Measurements from ENCODE around the gene SCARF2.

SCARF2 gene

GRCh38 chr22:20440637-20441591 lies 3.3 kb upstream of the SCARF2 start:
- ChIA-PET POLR2A (no interaction called here), CTCF (interaction anchor here (1.1 to 1.3 kb wide), 2 partner anchors 16 to 23 kb away, joined by 4 read pairs; no protein-coding TSS in a partner anchor)

GRCh38 chr22:20439928-20440575 lies 2.4 kb upstream of the SCARF2 start:
- DNase-seq (ENCODE audit: extremely low spot score), result no peak
- ChIA-PET POLR2A (no interaction called here), CTCF (interaction anchor here (0.8 to 1.3 kb wide), 2 partner anchors 11 to 16 kb away, joined by 3 to 4 read pairs; no protein-coding TSS in a partner anchor)
- TF ChIP-seq PKNOX1 (IDR thresholded peaks at IDR 0.05), result no peak
- no peak for TF ChIP-seq L3MBTL2 (conservative IDR thresholded peaks at IDR 0.05)
- TF ChIP-seq HDGF (IDR thresholded peaks at IDR 0.05; ENCODE audit: borderline replicate concordance), result no peak
- TF ChIP-seq ELF4 (IDR thresholded peaks at IDR 0.05), result no peak
- no peak for TF ChIP-seq LEF1 (IDR thresholded peaks at IDR 0.05; ENCODE audit: borderline replicate concordance)
- TF ChIP-seq SUZ12 (IDR thresholded peaks at IDR 0.05), result no peak
- TF ChIP-seq CTBP1 (IDR thresholded peaks at IDR 0.05; ENCODE audit: borderline replicate concordance), result no peak
- no peak for TF ChIP-seq SP1 (IDR thresholded peaks at IDR 0.05)
- TF ChIP-seq FOXK2 (IDR thresholded peaks at IDR 0.05), result no peak
- no peak for TF ChIP-seq FOXA1 (IDR thresholded peaks at IDR 0.05)
- no peak for TF ChIP-seq ARNT (IDR thresholded peaks at IDR 0.05)
- no peak for TF ChIP-seq NFRKB (IDR thresholded peaks at IDR 0.05)
- no peak for TF ChIP-seq FOXM1 (IDR thresholded peaks at IDR 0.05; ENCODE audit: borderline replicate concordance)
- TF ChIP-seq TARDBP (IDR thresholded peaks at IDR 0.05), result no peak
- TF ChIP-seq ZNF384 (IDR thresholded peaks at IDR 0.05), result no peak
- TF ChIP-seq BHLHE40 (IDR thresholded peaks at IDR 0.05; ENCODE audit: borderline replicate concordance), result no peak

More at GRCh38 chr22:20440637-20441591, 3.3 kb upstream of the SCARF2 start:
- DNase-seq (ENCODE audit: extremely low spot score), result no peak
- TF ChIP-seq FOXK2 (IDR thresholded peaks at IDR 0.05), result no peak
- no peak for TF ChIP-seq FOXA1 (IDR thresholded peaks at IDR 0.05)
- TF ChIP-seq ELF4 (IDR thresholded peaks at IDR 0.05), result no peak
- no peak for TF ChIP-seq NFRKB (IDR thresholded peaks at IDR 0.05)
- TF ChIP-seq FOXM1 (IDR thresholded peaks at IDR 0.05; ENCODE audit: borderline replicate concordance), result no peak
- TF ChIP-seq ARNT (IDR thresholded peaks at IDR 0.05), result no peak
- no peak for TF ChIP-seq LEF1 (IDR thresholded peaks at IDR 0.05; ENCODE audit: borderline replicate concordance)
- TF ChIP-seq ZNF384 (IDR thresholded peaks at IDR 0.05), result no peak
- TF ChIP-seq PKNOX1 (IDR thresholded peaks at IDR 0.05), result no peak

GRCh38 chr22:20439556-20439927 lies 1.9 kb upstream of the SCARF2 start:
- ChIA-PET POLR2A (interaction anchor here (1.2 kb wide), 1 partner anchor 23 kb away, joined by 5 read pairs; no protein-coding TSS in a partner anchor), CTCF (interaction anchor here (0.8 kb wide), 1 partner anchor 11 kb away, joined by 3 read pairs; no protein-coding TSS in a partner anchor)
- no peak for DNase-seq (ENCODE audit: extremely low spot score)
- TF ChIP-seq ARNT (IDR thresholded peaks at IDR 0.05), result no peak
- TF ChIP-seq ELF4 (IDR thresholded peaks at IDR 0.05), result no peak
- TF ChIP-seq L3MBTL2 (conservative IDR thresholded peaks at IDR 0.05), result no peak
- TF ChIP-seq ZNF384 (IDR thresholded peaks at IDR 0.05), result no peak

GRCh38 chr22:20438678-20439492 lies 1.3 kb upstream of the SCARF2 start:
- CTCF ChIA-PET, result interaction anchor here (0.7 kb wide), 1 partner anchor 20 kb away, joined by 14 read pairs; no protein-coding TSS in a partner anchor
- TF ChIP-seq HDGF (IDR thresholded peaks at IDR 0.05; ENCODE audit: borderline replicate concordance) (no peak), ZNF384 (IDR thresholded peaks at IDR 0.05) (no peak), FOXA1 (IDR thresholded peaks at IDR 0.05) (no peak), FOXK2 (IDR thresholded peaks at IDR 0.05) (no peak), FOXM1 (IDR thresholded peaks at IDR 0.05; ENCODE audit: borderline replicate concordance) (no peak), PKNOX1 (IDR thresholded peaks at IDR 0.05) (no peak), LEF1 (IDR thresholded peaks at IDR 0.05; ENCODE audit: borderline replicate concordance) (no peak), SUZ12 (IDR thresholded peaks at IDR 0.05) (no peak)
- POLR2A ChIA-PET, result interaction anchor here (1.2 kb wide), 1 partner anchor 24 kb away, joined by 5 read pairs; no protein-coding TSS in a partner anchor
- DNase-seq (ENCODE audit: extremely low spot score), result peak; percentile 56

- CTCF ChIA-PET, result no interaction called here
- no peak for DNase-seq (ENCODE audit: extremely low spot score)
- TF ChIP-seq HDGF (IDR thresholded peaks at IDR 0.05; ENCODE audit: borderline replicate concordance) (no peak), ELF4 (IDR thresholded peaks at IDR 0.05) (0 out of 2 replicates have a peak, but pooled peaks have one; percentile 10)
- POLR2A ChIA-PET, result no interaction called here
Observed at GRCh38 chr22:20438427-20438677, 727 bp upstream of the SCARF2 start.

Data from HEK293T (cell line).